GM18505 (cell line): ENCODE measurements around the gene DERA.
"Not testable (repeated sequence)": the region's sequence is repeated elsewhere in the genome, so short reads cannot be mapped to it uniquely, and the experiment has no call there.

Experiments
- ATAC-seq: cut with Tn5 transposase; IDR thresholded peaks from one replicate; pipeline ENCODE4 v1.9.1; 2021; ENCODE audit not compliant: unreplicated experiment
- POLR2A ChIP-seq: IDR thresholded peaks from 4 replicates; pipeline ENCODE4 v1.6.1; 2011; ENCODE audit warnings: borderline replicate concordance; ENCODE audit not compliant: insufficient read depth, insufficient read length; ENCODE audit errors: extremely low read depth

DERA gene

GRCh38 chr12:15886372-15887042, 24.6 kb upstream of the DERA start:
- no peak for TF ChIP-seq POLR2A

GRCh38 chr12:15887043-15887817, 23.9 kb upstream of the DERA start:
- no peak for TF ChIP-seq POLR2A
- ATAC-seq = no peak

More at GRCh38 chr12:15886372-15887042, 24.6 kb upstream of the DERA start:
- ATAC-seq = no peak

GRCh38 chr12:15892645-15893259, 18.4 kb upstream of the DERA start:
- TF ChIP-seq POLR2A = no peak
- no peak for ATAC-seq

- ATAC-seq = no peak
- no peak for TF ChIP-seq POLR2A
These were observed 17.9 kb upstream of the DERA start for GRCh38 chr12:15893260-15893659.

- TF ChIP-seq POLR2A = no peak
- no peak for ATAC-seq
These were observed 14.3 kb upstream of the DERA start for GRCh38 chr12:15896867-15897266.

- TF ChIP-seq POLR2A = no peak
- no peak for ATAC-seq
These were observed 13.7 kb upstream of the DERA start for GRCh38 chr12:15897433-15897832.

- TF ChIP-seq POLR2A = no peak
- ATAC-seq = no peak
These were observed 11.8 kb upstream of the DERA start for GRCh38 chr12:15899282-15899870.

- TF ChIP-seq POLR2A = no peak
- no peak for ATAC-seq
These were observed 6.7 kb upstream of the DERA start for GRCh38 chr12:15904378-15904920.

GRCh38 chr12:15910468-15910863, 666 bp upstream of the DERA start:
- ATAC-seq = no peak

GRCh38 chr12:15911931-15912330, 799 bp downstream of the DERA start:
- not testable (repeated sequence) for ATAC-seq

More at GRCh38 chr12:15910468-15910863, 666 bp upstream of the DERA start:
- no peak for TF ChIP-seq POLR2A

GRCh38 chr12:15914131-15914530, 3.0 kb downstream of the DERA start:
- ATAC-seq = not testable (repeated sequence)

GRCh38 chr12:15918066-15918465, 6.9 kb downstream of the DERA start:
- TF ChIP-seq POLR2A = no peak
- ATAC-seq = no peak

GRCh38 chr12:15919418-15919817, 8.3 kb downstream of the DERA start:
- TF ChIP-seq POLR2A = no peak
- ATAC-seq = no peak
